PC-3 (cell line): ENCODE results near the gene ASPN.

Experiments
- EZH2phosphoT487 ChIP-seq: fragments of 300-600 bp; sonication (generic); IDR thresholded peaks from 2 replicates; pipeline ENCODE4 v1.6.1; 2018; ENCODE audit warnings: mild to moderate bottlenecking, antibody characterized with exemption, low read length, borderline replicate concordance
- TF ChIP-seq, protein P1 (sequence below): fragments of 300-600 bp; sonication (generic); conservative IDR thresholded peaks from 2 replicates; pipeline ENCODE4 v1.5.1; 2017; ENCODE audit warnings: antibody characterized with exemption, low read depth, mild to moderate bottlenecking, low read length

DNA sequence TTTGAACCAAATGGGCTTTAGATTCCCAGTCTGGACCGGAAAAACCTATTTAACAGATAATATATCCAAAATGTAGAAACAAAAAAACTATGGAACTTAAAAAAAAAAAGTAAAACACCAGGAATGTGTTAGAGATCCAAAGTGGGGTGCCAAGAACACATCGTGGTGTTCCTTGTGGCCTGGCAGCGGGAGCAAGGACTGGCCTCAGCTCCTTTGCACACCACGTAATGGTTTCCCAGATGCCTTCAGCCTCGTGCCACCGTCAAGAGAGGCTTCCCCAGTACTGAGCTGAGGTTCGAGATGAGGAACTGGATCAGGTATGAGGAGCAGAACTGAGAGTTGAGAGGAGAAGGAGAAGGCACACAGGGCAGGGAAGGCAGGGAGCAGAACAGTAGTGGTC is 3.5 kb downstream of the ASPN start:
- TF ChIP-seq, protein P1, sequence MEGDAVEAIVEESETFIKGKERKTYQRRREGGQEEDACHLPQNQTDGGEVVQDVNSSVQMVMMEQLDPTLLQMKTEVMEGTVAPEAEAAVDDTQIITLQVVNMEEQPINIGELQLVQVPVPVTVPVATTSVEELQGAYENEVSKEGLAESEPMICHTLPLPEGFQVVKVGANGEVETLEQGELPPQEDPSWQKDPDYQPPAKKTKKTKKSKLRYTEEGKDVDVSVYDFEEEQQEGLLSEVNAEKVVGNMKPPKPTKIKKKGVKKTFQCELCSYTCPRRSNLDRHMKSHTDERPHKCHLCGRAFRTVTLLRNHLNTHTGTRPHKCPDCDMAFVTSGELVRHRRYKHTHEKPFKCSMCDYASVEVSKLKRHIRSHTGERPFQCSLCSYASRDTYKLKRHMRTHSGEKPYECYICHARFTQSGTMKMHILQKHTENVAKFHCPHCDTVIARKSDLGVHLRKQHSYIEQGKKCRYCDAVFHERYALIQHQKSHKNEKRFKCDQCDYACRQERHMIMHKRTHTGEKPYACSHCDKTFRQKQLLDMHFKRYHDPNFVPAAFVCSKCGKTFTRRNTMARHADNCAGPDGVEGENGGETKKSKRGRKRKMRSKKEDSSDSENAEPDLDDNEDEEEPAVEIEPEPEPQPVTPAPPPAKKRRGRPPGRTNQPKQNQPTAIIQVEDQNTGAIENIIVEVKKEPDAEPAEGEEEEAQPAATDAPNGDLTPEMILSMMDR: no peak
- TF ChIP-seq EZH2phosphoT487: no peak
